Stimulated activated CD8-positive, alpha-beta memory T cell treated with anti-CD3 and anti-CD28 coated beads, Interleukin-4, amount 100 ng/mL, for 1 hour (primary cell): Measurements from ENCODE around the gene TLE7.

Source experiments
- DNase-seq, 2 donors: peaks; one replicate each; pipeline ENCODE4 v3.0.0-alpha.2; 2020; ENCODE audit warnings: low read depth in 2 of 2, low spot score in 1 of 2

The TLE7 gene

GRCh38 chr16:71449020-71449419 lies 7.2 kb upstream of the TLE7 start:
- DNase-seq, result no peak

DNA sequence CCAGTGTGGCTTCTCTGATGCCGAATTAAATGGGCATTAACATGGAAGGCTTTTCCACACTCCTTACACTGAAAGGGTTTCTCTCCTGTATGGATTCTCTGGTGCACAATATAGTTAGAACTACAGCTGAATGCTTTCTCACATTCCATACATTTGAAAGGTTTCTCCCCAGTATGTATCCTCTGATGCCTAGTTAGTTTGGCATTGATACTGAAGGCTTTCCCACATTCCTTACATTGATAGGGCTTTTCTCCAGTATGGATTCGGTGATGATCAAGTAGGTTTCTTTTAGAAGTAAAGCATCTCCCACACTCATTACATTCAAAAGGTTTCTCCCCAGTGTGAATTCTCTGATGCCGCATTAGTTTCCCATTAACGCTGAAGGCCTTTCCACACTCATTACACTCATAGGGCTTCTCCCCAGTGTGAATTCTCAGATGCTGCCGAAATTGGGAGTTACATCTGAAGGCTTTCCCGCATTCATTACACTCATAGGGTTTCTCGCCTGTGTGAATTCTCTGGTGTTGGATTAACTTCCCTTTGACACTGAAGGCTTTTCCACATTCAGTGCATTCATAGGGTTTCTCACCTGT lies 6.5 kb upstream of the TLE7 start:
- no peak for DNase-seq

DNA sequence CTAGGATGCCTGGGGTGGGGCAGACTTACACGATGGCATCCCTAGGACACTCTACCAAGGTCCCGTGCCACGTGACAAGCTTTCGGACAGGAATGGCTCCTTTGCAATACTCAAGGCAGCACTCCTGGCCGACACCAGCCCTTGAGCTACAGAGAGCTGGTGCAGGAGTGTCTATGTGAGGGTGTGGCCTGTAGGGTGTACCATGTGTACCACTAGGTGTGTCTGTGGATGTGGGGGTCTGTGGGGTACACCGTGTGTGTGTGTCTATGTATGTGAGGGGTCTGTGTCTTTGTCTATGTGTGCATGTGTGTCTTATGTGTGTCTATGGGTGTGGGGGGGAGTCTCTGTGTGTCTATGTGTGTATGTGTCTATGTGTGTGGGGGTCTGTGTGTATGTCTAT lies 1.9 kb upstream of the TLE7 start:
- no peak for DNase-seq

DNA sequence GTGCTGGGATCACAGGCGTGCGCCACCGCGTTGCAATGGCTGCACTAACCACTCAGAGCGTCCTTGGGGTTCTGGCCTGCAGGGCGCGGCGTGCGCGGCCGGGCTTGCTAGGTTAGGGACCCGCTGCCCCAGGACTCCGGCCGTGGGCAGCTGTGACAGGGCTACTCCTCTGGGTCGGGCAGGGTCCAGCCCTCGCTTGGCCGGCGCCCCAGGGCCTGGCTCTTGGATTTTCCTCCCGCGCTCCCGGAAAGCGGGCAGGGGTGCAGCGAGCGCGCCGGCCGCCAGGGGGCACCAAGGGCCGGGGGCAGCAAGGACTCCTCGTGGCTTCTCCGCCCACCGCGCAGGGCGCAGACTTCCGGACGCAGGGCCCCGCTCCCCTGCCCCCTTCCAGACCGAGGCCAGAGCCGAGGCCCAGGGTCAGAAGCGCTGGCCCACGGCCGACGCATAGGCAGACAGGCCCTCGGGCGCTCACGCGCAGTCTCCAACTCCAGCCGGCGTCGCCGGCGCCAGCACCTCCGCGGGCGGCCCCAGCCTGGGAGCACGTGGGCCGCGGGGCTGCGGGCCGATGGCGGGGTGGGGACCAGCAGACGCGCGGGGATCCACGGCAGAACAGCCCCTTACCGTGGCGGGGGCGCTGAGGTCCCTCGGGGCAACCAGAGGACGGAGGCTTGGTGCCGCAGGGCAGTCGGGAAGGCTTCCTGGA lies 355 bp downstream of the TLE7 start:
- DNase-seq, result no peak

- DNase-seq, result no peak
These were observed 1.0 kb downstream of the TLE7 start for GRCh38 chr16:71440669-71441347.

DNA sequence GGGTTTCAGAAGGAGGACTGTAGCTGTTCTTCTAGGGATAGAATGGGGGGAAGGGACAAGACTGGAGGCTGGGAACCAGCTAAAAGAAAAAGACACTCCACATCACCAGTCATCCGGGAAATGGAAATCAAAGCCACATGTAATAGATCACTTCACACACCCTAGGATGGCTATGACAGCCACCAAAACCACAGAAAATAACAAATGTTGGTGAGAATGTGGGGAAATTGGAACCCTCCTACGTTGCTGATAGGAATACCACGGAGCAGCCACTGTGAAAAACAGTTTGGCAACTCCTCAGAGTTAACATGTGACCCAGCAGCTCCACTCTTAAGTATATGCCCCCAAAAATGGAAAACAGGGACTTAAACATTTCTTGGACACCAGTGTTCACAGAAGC lies 2.3 kb downstream of the TLE7 start:
- no peak for DNase-seq

GRCh38 chr16:71436473-71436872 lies 5.4 kb downstream of the TLE7 start:
- no peak for DNase-seq

DNA sequence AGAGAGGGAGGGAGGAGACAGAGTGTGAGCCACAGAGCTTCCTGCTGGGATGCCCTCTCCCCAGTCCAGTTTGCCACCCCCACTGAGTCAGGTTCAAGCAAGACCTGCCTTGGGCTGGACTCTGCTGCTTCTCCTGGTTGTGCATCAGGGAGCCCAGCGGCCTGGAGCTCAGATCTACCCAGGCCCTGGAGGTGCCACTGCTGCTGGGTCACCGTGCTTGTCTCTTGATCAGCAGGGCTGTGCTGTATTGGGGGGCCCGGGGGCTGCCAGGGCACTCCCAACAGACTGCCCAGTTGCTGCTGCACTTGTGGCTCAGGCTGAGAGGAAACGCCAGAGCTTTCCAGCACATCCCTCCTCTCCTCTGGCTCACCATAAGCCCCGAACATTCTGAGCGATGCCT lies 8.9 kb downstream of the TLE7 start:
- no peak for DNase-seq

DNA sequence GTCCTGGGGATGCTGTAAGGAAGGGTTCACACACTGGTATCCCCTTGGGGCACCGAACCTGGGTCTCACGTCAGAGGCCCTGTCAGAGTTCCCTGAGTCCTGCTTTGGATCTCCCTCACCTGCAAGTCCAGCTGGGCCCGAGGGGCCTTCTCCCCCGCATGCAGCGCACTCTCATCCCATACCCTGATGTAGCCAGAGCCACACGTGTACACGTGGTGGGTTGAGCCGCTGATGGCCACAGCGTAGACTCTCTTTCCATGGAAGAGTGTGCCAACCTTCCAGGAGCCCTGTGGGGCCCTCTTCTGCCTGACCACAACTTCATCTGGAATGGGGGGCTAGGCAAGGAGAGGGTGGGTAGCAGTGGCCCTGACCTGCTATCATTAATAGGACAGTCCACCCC lies 9.9 kb downstream of the TLE7 start:
- no peak for DNase-seq

- no peak for DNase-seq
These were observed 10.7 kb downstream of the TLE7 start for GRCh38 chr16:71431176-71431575.

DNA sequence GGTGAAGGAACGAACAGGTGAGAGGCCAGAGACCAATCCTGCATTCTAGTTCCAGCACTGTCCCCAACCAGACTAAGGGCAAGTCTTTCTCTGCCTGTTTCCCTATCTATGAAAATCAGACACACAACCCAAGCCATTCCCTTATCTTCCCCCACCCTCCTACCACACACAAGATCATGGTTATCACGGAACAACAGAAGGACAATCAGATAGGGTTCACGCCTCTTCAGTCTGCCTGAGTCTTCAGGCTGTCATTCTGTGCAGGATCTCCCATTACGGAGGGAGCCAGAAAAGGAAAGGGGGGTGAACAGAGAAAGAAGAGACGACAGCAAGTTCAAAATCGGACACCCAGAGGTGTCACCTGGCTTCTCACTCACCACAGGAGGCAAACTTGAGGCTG lies 11.1 kb downstream of the TLE7 start:
- DNase-seq, result no peak

DNA sequence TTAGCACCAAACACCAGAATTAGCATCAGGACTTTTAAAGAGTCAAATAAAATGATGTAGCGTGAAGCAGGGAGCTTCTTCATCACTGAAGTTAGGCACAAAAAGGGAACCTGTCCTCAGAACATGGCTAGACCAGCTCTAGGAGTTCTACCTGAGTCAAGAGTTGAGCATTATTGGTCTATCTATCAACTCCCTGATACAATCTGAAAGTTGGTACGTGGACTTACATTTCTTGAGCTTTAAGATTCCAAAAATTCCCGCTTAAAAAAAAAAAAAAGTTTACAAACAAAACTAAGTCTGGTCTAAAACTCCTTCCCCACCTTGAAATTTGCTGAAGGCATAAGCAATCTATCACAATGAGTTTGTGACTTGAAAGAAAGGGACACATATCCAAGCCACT lies 12.3 kb downstream of the TLE7 start:
- no peak for DNase-seq

DNA sequence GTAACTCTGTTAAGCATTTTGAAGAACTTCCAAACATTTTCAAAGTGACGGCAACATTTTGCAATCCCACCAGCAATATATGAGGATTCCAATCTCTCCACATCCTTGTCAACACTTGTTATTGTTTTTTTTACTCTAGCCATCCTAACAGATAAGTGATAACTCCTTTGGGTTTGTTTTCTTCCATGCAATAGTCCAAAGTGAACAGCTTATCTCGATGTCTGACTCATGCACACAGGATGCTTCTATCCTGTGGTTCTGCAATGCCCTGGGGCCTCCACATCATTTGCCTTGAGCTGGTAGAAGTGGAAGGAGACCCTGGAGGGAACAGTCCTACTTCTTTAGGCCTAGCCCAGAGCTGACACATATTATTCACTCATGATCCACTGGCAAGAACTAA lies 13.0 kb downstream of the TLE7 start:
- DNase-seq, result no peak

GRCh38 chr16:71428385-71428784 lies 13.5 kb downstream of the TLE7 start:
- DNase-seq, result no peak

- DNase-seq, result no peak
These were observed 14.8 kb downstream of the TLE7 start for GRCh38 chr16:71426880-71427615.

DNA sequence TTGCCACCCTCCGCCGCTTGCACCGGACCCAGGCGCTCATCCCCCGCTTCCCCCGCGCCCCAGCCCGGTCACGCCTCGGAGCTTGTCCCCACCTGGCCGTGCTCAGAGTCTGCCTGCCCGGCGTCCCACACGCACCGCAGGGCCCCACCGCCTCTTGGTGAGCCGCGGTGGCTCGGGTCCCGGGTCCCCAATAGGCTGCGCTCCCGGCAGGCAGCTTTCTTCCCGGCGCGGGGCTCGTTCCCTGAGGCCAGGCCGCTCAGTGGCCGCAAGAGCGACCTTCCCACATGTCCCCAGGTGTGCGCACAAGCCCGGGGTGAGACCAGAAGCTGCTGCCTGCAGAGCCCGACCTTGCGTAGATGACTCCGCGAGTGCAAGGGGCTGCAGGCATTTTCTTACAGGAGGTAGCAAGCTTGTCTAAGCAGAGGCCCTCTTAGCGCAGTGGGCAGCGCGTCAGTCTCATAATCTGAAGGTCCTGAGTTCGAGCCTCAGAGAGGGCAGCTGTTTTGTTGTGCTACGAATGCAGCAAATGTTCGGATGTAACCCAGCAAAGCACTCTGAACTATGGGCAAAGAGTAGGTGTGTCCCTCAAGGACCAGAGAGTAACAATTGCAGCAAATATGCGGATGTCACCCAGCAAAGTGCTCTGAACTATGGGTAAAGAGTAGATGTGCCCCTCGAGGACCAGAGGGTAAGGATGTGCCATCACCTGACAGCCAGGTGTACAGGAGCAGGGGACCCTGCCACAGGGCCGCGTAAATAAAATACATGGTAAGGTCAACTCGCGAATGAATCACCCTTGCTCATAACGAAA lies 15.6 kb downstream of the TLE7 start:
- DNase-seq, result no peak

GRCh38 chr16:71425746-71426068 lies 16.1 kb downstream of the TLE7 start:
- DNase-seq, result no peak

GRCh38 chr16:71424626-71425025 lies 17.2 kb downstream of the TLE7 start:
- no peak for DNase-seq

DNA sequence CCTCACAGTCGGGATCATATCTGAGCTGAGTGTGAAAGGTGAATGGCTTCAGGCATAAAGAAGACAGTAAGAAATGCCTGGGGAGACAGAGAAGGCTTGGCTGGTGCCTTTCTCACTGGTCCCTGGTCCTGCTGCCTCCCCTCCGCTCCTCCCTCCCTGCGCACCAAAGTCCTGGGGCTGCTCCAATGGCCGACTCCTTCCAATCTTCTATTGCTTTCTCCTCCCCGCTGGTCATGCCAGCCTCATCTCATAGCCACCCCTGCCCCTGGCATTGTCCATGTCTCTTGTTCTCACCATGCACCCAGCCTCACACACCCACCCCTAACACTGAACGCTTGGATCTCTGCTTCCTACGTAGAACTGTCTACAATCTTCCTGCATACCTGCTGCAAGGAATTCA lies 18.0 kb downstream of the TLE7 start:
- DNase-seq, result no peak

DNA sequence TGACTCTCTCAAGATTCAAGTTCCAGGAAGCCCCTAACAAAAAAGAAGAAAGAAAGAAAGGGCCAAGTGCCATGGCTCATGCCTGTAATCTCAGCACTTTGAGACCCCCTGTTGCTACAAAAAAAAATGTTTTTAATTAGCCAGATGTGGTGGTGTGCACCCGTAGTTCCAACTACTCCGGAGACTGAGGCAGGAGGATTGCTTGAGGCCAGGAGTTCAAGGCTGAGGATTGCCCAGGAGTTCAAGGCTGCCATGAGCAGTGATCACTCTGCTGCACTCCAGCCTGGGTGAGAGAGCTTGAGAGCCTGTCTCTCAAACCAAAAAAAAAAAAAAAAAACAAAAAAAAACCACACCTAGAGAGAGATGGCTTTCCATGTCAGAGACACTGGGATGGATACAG lies 18.8 kb downstream of the TLE7 start:
- DNase-seq, result no peak

DNA sequence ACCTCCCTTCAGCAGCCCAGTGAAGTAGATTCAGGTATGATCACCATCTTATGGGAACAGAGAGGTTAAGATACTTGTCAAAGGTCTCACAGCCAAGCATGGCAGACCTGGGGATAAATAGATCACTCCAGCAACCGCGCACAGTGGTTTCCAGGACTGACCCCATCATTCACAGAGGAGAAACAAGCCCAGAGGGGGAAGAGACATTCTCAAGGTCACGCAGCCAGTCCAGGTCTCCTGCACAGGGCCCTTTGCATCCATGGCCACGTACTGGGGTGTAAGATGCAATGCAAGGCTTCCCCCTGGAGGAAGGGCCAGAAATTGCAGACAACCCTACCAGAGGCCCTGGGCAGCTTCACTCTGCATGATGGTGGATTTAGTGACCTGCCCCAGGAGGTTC lies 19.9 kb downstream of the TLE7 start:
- DNase-seq, result no peak
